Cerebellar cortex (tissue), 1 donor: ENCODE data around the gene CCDC183.
"Not testable (repeated sequence)": the region's sequence is repeated elsewhere in the genome, so short reads cannot be mapped to it uniquely, and the experiment has no call there.

Experiments
- DNase-seq: peaks from one replicate; pipeline ENCODE4 v3.0.0-alpha.2; 2015; ENCODE audit warnings: low spot score

Gene CCDC183

GRCh38 chr9:136825295-136826187 lies 29.4 kb downstream of the CCDC183 start:
- DNase-seq = peak; percentile 49

GRCh38 chr9:136826188-136826541 lies 30.0 kb downstream of the CCDC183 start:
- no peak for DNase-seq

- DNase-seq = peak; percentile 60
These were observed 30.8 kb downstream of the CCDC183 start for GRCh38 chr9:136826703-136827582.

- DNase-seq = no peak
These were observed 31.8 kb downstream of the CCDC183 start for GRCh38 chr9:136827794-136828473.

GRCh38 chr9:136828474-136829140 lies 32.5 kb downstream of the CCDC183 start:
- DNase-seq = no peak

- no peak for DNase-seq
These were observed 33.3 kb downstream of the CCDC183 start for GRCh38 chr9:136829412-136829811.

GRCh38 chr9:136829981-136830885 lies 34.1 kb downstream of the CCDC183 start:
- DNase-seq = peak; percentile 60

GRCh38 chr9:136831002-136831719 lies 35.0 kb downstream of the CCDC183 start:
- DNase-seq = no peak

- no peak for DNase-seq
These were observed 35.6 kb downstream of the CCDC183 start for GRCh38 chr9:136831720-136832104.

- no peak for DNase-seq
These were observed 36.4 kb downstream of the CCDC183 start for GRCh38 chr9:136832581-136832980.

- not testable (repeated sequence) for DNase-seq
These were observed 37.4 kb downstream of the CCDC183 start for GRCh38 chr9:136833381-136834048.

GRCh38 chr9:136835162-136835931 lies 39.2 kb downstream of the CCDC183 start:
- no peak for DNase-seq

- DNase-seq = no peak
These were observed 40.1 kb downstream of the CCDC183 start for GRCh38 chr9:136835932-136836904.

- no peak for DNase-seq
These were observed 41.2 kb downstream of the CCDC183 start for GRCh38 chr9:136837146-136837855.

GRCh38 chr9:136837856-136838277 lies 41.7 kb downstream of the CCDC183 start:
- not testable (repeated sequence) for DNase-seq

- no peak for DNase-seq
These were observed 42.4 kb downstream of the CCDC183 start for GRCh38 chr9:136838314-136839228.
